GM19438 (cell line): ENCODE measurements around the gene LACTB.

Source experiments
- ATAC-seq: cut with Tn5 transposase; IDR thresholded peaks from one replicate; pipeline ENCODE4 v1.9.1; 2021; ENCODE audit warnings: low read depth; ENCODE audit not compliant: unreplicated experiment

LACTB gene

DNA sequence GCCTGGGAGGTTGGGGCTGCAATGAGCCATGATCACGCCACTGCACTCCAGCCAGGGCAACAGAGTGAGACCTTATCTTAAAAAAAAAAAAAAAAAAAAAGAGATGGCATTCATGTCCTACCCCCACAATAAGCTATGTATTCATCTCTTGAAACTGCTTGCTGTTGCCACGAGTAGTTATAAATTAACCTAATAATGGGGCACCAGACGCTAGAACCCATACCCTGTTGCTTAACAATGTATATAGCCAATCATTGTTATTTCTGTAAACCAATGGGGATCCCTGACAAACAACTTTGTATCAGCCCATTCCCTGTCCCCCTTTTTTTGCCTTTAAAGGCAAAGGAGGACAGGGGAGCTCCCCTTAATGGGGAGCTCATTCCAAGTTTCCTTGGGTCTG is 2.8 kb upstream of the LACTB start:
- no peak for ATAC-seq

GRCh38 chr15:63122002-63122875 is 578 bp downstream of the LACTB start:
- peak; percentile 84 for ATAC-seq

DNA sequence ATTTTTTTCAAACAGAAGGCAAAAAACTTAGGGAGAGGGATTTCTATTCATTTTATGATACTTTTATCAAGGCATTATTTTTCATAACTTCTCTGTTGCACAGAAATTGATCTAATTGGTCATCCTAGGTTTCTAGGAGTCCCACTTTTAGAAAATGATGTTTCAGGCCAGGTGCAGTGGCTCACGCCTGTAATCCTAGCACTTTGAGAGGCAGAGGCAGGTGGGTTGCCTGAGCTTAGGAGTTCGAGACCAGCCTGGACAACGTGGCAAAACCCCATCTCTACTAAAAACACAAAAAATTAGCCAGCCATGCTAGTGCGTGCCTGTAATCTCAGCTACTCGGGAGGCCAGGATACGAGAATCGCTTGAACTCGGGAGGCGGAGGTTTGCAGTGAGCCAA is 2.8 kb downstream of the LACTB start:
- no peak for ATAC-seq

DNA sequence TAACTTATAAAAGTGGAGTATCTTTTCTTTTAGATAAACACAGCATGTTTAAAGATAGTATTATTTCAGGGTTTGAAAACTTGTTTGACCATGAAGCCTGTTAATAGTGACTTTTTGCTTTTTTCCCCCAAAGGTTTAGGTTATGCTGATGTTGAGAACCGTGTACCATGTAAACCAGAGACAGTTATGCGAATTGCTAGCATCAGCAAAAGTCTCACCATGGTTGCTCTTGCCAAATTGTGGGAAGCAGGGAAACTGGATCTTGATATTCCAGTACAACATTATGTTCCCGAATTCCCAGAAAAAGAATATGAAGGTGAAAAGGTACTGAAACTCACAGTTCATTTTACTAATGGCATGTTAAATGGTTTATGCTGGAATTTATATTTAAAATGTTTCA is 5.1 kb downstream of the LACTB start:
- no peak for ATAC-seq

- no peak for ATAC-seq
Observed at GRCh38 chr15:63133786-63134185, 12.1 kb downstream of the LACTB start.

GRCh38 chr15:63134245-63134985 is 12.8 kb downstream of the LACTB start:
- no peak for ATAC-seq

DNA sequence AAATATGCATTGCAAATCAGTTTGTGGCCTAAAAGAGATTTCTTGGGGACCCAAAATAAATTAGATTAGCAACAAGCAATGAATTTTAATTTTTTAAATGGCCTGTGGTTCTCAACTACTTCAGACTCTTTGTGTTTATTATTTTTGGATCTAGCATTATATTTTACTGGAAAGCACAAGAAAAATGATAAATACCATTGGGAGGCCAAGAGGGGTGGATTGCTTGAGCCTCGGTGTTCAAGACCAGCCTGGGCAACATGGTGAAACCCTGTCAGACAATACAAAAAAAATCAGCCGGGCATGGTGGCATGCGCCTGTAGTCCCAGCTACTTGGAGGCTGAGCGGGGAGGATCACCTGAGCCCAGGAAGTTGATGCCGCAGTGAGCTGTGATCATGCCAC is 13.6 kb downstream of the LACTB start:
- no peak for ATAC-seq

DNA sequence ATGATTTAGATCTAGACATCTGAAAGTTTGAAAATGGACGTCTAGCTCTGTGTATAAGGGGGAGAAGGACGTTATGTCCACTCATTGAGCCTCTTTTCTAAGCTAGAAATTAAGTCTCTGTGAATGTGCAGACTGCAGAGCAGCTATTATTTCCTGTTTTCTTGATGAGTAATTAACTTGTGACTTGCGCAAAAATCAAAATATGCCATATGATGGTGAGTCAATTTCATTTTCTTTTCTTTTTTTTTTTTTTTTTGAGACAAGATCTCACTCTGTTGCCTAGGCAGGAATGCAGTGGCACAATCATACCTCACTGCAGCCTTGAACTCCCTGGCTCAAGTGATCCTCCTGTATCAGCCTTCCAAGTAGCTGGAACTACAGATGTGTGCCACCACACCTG is 14.1 kb downstream of the LACTB start:
- no peak for ATAC-seq

DNA sequence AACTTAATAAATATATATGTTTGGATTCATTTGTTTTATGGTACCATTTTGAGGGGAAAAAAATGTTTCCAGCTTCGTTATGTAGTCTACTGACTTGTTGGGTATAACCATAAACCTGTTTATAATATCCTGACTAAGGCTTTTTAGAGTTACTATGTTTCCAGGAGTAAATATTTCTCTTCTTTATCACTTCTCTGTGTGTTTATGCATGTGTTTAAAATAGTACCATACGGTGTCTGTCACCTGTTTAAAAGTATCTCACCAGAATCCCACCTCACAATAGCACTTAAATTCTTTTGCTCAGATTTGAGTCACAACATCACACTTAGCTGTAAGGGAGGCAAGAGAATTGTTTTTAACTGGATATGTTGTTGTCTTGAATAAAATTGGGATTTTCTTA is 15.1 kb downstream of the LACTB start:
- ATAC-seq: no peak

DNA sequence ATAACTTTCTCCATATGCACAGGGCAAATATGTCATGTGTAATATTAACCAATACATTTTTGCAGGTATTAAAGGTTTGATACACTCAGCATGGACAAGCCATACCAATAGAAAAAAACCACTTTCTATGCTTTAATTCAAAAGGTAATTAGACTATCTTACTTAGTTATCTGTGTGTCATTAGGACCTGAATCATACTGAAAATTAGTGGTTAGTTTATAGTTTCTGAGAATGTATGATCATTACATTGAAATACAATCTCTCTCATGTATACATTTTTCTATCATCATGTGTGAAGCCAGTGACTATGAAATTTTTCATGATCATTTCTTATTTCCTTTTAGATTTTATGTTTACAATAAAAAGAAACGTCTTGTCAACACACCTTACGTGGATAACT is 19.3 kb downstream of the LACTB start:
- no peak for ATAC-seq

DNA sequence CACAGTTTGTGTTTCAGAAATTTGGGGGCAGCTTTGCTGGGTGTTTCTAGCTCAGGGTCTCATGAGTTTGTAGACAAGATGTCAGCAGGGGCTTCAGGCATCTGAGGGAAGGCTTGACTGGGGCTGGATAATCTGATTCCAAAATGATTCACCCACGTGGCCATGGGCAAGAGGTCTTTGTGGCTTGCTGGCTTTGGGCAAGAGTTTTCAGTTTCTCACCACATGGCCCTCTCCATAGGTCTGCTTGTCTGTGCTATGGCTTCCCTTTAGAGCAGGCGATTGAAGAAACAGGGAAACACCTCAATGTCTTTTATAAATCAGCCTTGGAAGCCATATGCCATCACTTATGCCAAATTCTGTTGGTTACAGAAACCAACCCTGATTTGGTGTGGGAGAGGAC is 23.8 kb downstream of the LACTB start:
- ATAC-seq: no peak

- ATAC-seq: no peak
Observed at GRCh38 chr15:63146684-63147083, 25.0 kb downstream of the LACTB start.

GRCh38 chr15:63151665-63152064 is 30.0 kb downstream of the LACTB start:
- no peak for ATAC-seq

GRCh38 chr15:63155486-63155885 is 33.8 kb downstream of the LACTB start:
- no peak for ATAC-seq

GRCh38 chr15:63156086-63156710 is 34.5 kb downstream of the LACTB start:
- ATAC-seq: no peak

GRCh38 chr15:63156755-63157117 is 35.1 kb downstream of the LACTB start:
- ATAC-seq: no peak

- peak; percentile 89 for ATAC-seq
Observed at GRCh38 chr15:63157118-63157843, 35.6 kb downstream of the LACTB start, which contains the start of gene RPS27L. Gene RPS27L (minus strand): TSS chr15:63157477. CDS start chr15:63157405, 72 bp downstream.

DNA sequence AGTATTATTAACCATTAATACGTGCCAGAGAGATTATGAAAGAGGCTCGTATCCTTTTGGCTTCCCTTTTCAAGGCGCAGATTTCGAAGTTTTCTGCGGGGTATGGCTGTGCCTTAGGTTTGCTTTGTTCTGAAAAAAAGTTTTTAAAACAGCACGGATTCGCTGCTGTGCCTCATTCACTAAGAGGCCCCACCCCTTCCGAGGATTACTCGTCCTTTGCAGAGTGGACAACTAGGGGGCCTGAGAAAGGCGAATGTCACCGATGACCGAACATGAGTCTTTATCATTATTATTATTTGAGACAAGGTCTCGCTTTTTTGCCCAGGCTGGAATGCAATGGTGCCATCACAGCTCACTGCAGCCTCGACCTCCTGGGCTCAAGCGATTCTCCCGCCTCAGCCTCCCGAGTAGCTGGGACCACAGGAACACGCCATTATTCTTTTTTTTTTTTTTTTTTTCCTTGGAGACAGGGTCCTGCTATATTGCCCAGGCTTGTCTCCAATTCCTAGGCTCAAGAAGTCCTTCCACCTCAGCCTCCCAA is 36.3 kb downstream of the LACTB start:
- ATAC-seq: peak; percentile 25

DNA sequence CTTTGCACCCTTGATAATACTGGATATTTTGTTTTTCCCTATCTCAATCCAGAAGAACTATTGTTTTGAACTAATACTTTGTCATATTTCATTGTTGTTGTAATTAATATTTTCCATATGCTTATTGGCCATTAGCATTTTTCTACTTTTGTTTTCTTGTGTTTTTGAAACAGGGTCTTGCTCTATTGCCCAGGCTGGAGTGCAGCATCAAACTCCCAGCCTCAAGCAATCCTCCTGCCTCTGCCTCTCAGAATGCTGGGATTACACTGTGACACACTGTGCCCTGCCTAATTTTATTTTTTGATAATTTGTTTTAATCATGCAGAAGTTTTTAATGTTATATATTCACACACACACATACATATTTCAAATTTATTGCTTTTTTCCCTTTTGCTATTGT is 39.0 kb downstream of the LACTB start:
- ATAC-seq: no peak

DNA sequence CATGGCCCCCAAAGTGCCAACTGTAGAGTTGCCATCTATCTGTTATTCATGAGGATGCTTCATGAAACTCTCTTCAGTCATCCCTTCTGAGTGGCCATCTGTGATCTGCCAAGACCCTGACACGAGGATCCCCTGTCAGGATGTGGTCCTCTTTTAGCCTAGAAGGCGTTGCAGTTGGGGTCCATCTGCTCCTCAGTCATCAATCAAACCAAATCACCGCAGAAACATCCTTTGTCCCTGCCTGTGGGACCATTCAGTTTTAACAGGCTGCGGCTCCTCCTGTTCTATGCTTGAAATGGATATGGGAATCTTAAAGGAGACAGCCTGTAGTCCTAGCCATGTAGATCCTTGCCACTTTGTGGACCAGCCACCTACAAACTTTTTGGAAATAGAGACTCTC is 41.6 kb downstream of the LACTB start:
- ATAC-seq: no peak
